SK-N-SH (cell line): ENCODE results near the gene CABP4. TPM values are rescaled to one million over a fixed set of nuclear protein-coding genes. Genes with fewer than 3 reads are reported as not detected.

Source experiments
- CTCF ChIA-PET: fragments of 300-600, 350-600 bp; formaldehyde crosslinking; extraction: SDS; loops from one replicate; lab custom pipeline; 2021; lab: Yijun Ruan, JAX
- POLR2A ChIA-PET: fragments of 350-600 bp; sonication (Branson Sonifier 250); formaldehyde crosslinking; extraction: SDS; loops from one replicate; lab custom pipeline; 2020; ENCODE audit warnings: antibody characterized with exemption, inconsistent platforms; lab: Yijun Ruan, JAX
- DNase-seq: peaks from one replicate; pipeline ENCODE4 v3.0.0; 2012
- H2AFZ ChIP-seq: fragments of 200-600 bp; sonication (generic); 2 replicates; pipeline ENCODE4 v1.8.1; 2016; ENCODE audit warnings: antibody characterized with exemption, mild to moderate bottlenecking, low read depth
- H3F3A ChIP-seq: fragments of 200-600 bp; sonication (generic); replicated peaks from 2 replicates; pipeline ENCODE3; 2016; ENCODE audit warnings: antibody characterized with exemption, mild to moderate bottlenecking; ENCODE audit not compliant: insufficient read depth
- H3K27ac ChIP-seq, 2 experiments: fragments of 200-500 bp in 1 of 2; fragments of 200-600 bp in 1 of 2; sonication (Bioruptor generic) in 1 of 2; sonication (generic), shearing (Covaris generic) in 1 of 2; 2 replicates each; pipeline versions ENCODE4 v1.5.1 to v1.6.1; 2014 to 2016; ENCODE audit warnings: low read depth in 2 of 2, inconsistent platforms in 1 of 2, low read length in 1 of 2, mild to moderate bottlenecking in 1 of 2, mixed read lengths in 1 of 2
- H3K27me3 ChIP-seq: fragments of 200-600 bp; sonication (generic), shearing (Covaris generic); 2 replicates; pipeline ENCODE4 v1.6.1; 2016; ENCODE audit warnings: mixed run types; ENCODE audit not compliant: insufficient read depth
- H3K36me3 ChIP-seq, 2 experiments: fragments of 200-500 bp in 1 of 2; fragments of 200-600 bp in 1 of 2; sonication (Bioruptor generic) in 1 of 2; sonication (generic) in 1 of 2; replicated peaks in 1 of 2; 2 replicates each; pipeline versions ENCODE3 to v1.5.1; 2014 to 2016; ENCODE audit warnings: low read length in 1 of 2, mild to moderate bottlenecking in 1 of 2; ENCODE audit not compliant: insufficient read depth in 2 of 2, control insufficient read depth in 1 of 2
- H3K4me1 ChIP-seq, 2 experiments: fragments of 200-500 bp in 1 of 2; fragments of 200-600 bp in 1 of 2; sonication (Bioruptor generic) in 1 of 2; sonication (generic), shearing (Covaris generic) in 1 of 2; 2 replicates each; pipeline versions ENCODE4 v1.5.1 to v1.6.1; 2014 to 2016; ENCODE audit warnings: low read depth in 1 of 2, low read length in 1 of 2, mixed run types in 1 of 2; ENCODE audit not compliant: insufficient read depth in 2 of 2, control insufficient read depth in 1 of 2
- H3K4me2 ChIP-seq: fragments of 200-600 bp; sonication (generic), shearing (Covaris generic); 2 replicates; pipeline ENCODE4 v1.6.1; 2017; ENCODE audit warnings: mixed run types
- H3K4me3 ChIP-seq, 2 experiments: fragments of 200-500 bp in 1 of 2; fragments of 200-600 bp in 1 of 2; sonication (Bioruptor generic) in 1 of 2; sonication (generic), shearing (Covaris generic) in 1 of 2; 2 replicates each; pipeline versions ENCODE4 v1.5.1 to v1.8.1; 2014 to 2016; ENCODE audit warnings: low read depth in 2 of 2, inconsistent platforms in 1 of 2, low read length in 1 of 2, mild to moderate bottlenecking in 1 of 2, mixed read lengths in 1 of 2, moderate library complexity in 1 of 2
- H3K79me2 ChIP-seq: fragments of 200-600 bp; sonication (generic); 2 replicates; pipeline ENCODE4 v1.8.1; 2017; ENCODE audit warnings: mild to moderate bottlenecking; ENCODE audit not compliant: insufficient read depth
- H3K9ac ChIP-seq: fragments of 200-600 bp; sonication (generic); 2 replicates; pipeline ENCODE4 v1.6.1; 2017; ENCODE audit warnings: mixed run types
- H3K9me2 ChIP-seq: fragments of 200-600 bp; sonication (generic); 2 replicates; pipeline ENCODE4 v1.6.1; 2017; ENCODE audit warnings: mixed run types
- H3K9me3 ChIP-seq: fragments of 200-600 bp; sonication (generic); 2 replicates; pipeline ENCODE4 v1.6.1; 2017; ENCODE audit warnings: mixed run types, mild to moderate bottlenecking, moderate library complexity
- H4K20me1 ChIP-seq: fragments of 200-600 bp; sonication (generic); 2 replicates; pipeline ENCODE4 v1.6.1; 2017; ENCODE audit warnings: mild to moderate bottlenecking, mixed run types; ENCODE audit not compliant: insufficient read depth
- CTCF ChIP-seq: fragments of 200-600 bp; sonication (generic); IDR thresholded peaks from 2 replicates; pipeline ENCODE4 v1.6.1; 2017; ENCODE audit warnings: antibody characterized with exemption, mild to moderate bottlenecking, moderate library complexity
- ELF1 ChIP-seq: IDR thresholded peaks from 2 replicates; pipeline ENCODE4 v1.4.0; 2012
- FOSL2 ChIP-seq: IDR thresholded peaks from 2 replicates; pipeline ENCODE4 v1.4.0; 2012; ENCODE audit warnings: low read depth, mild to moderate bottlenecking, moderate library complexity, borderline replicate concordance
- FOXM1 ChIP-seq: IDR thresholded peaks from 2 replicates; pipeline ENCODE4 v1.4.0; 2012; ENCODE audit warnings: low read depth, mild to moderate bottlenecking
- GATA2 ChIP-seq: sonication (generic); formaldehyde crosslinking; IDR thresholded peaks from 2 replicates; pipeline ENCODE4 v1.5.0; 2020; ENCODE audit warnings: mild to moderate bottlenecking, missing genetic modification reagents
- MEF2A ChIP-seq: IDR thresholded peaks from 2 replicates; pipeline ENCODE4 v1.4.0; 2012; ENCODE audit warnings: low read depth, borderline replicate concordance
- POLR2AphosphoS5 ChIP-seq: IDR thresholded peaks from 2 replicates; pipeline ENCODE4 v1.6.1; 2012; ENCODE audit warnings: low read depth, low read length
- TAF1 ChIP-seq: IDR thresholded peaks from 2 replicates; pipeline ENCODE4 v1.6.1; 2012; ENCODE audit warnings: low read depth, mild to moderate bottlenecking, low read length, moderate library complexity, borderline replicate concordance
- YY1 ChIP-seq: IDR thresholded peaks from 2 replicates; pipeline ENCODE4 v1.4.0; 2012; ENCODE audit warnings: low read depth, mild to moderate bottlenecking
- WGBS: methylation state at CpG from one replicate; pipeline ENCODE4 v1.1.6; 2017; ENCODE audit warnings: low lambda C conversion rate; 5-methylcytosine and 5-hydroxymethylcytosine counted together
- polyA plus RNA-seq, 3 experiments: library from polyadenylated mRNA; depleted of rRNA; stranded (reverse); fragments of >200 nt; gene quantifications; 2 replicates each; pipeline ENCODE4 v1.2.3, GENCODE V29; 2012
- TF ChIP-seq, protein P1 (sequence below): IDR thresholded peaks from 2 replicates; pipeline ENCODE4; 2012
- TF ChIP-seq, protein P2 (sequence below): fragments of 150-350 bp; IDR thresholded peaks from 2 replicates; pipeline ENCODE4 v1.6.1; 2016; ENCODE audit warnings: mild to moderate bottlenecking, low read depth, low read length

Gene CABP4
- polyA plus RNA-seq, 1 of the 3 experiments (the other 2 are of a cell fraction): not detected

DNA sequence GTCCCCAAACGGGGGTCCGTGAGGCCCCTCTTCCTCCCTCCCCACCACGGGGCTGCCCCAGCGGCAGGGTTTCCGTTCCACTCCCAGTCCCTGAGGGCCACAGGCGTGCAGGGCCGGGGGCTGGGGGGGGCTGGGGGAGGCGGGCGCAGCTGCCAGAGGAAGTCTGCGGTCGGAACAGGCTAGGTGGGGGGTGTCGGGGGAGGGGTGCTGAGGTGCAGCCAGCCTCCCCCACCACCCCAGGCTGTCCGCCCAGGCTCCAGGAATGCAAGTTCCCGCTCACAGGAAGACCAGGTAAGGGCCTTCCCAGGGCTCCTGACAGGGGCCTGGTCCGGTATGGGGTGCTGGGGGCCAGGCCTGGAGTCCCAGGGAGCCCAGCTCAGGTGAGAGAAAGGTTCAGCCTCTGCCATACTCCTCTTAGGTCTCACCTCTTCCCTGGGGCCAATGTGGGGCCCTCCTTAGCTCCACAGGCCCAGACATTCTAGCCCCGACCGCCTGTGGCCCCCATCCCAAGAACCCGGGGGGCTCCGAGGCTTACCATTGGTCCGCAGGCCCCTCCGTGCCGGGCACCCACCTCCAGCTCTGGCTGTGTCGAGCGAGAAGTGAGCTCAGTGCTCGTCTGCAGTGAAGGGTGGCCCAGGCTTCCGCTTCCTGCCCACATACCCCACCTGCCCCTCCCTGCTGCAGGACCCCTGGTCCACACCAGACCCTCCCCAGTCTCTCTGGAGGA, 17.9 kb upstream of the CABP4 start, which contains the start of gene PTPRCAP (continued):
- TF ChIP-seq CTCF: no peak
- TF ChIP-seq, protein P1, sequence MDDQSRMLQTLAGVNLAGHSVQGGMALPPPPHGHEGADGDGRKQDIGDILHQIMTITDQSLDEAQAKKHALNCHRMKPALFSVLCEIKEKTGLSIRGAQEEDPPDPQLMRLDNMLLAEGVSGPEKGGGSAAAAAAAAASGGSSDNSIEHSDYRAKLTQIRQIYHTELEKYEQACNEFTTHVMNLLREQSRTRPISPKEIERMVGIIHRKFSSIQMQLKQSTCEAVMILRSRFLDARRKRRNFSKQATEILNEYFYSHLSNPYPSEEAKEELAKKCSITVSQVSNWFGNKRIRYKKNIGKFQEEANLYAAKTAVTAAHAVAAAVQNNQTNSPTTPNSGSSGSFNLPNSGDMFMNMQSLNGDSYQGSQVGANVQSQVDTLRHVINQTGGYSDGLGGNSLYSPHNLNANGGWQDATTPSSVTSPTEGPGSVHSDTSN: no peak
- no peak for TF ChIP-seq FOXM1

DNA sequence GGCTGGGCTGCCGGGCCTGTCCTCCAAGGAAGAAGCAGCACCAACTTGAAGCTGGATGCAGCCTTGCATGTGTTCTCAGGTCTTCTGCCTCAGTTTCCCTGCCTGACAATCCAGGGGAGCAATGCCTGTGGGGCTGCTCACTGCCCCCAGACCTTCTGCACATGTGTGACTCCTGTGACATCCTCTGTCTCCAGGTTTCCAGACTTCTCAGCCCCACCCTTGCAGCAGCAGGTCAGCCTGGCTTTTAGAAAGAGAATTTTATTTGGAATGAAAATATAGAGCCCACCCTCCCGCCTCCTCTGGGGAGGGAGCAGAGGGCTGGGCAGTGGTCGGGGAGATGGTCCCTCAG, 17.4 kb upstream of the CABP4 start:
- no peaks in the 10 kb centered on the region for H3K9me2 ChIP-seq
- H3K36me3 ChIP-seq: peaks cover 1 to 49% of the 10 kb centered on the region in 2 experiments
- H2AFZ ChIP-seq: no peak overlapping the region
- no peak for TF ChIP-seq MEF2A
- no peak for TF ChIP-seq GATA2 (CRISPR knock-in tag)
- TF ChIP-seq, protein P2, sequence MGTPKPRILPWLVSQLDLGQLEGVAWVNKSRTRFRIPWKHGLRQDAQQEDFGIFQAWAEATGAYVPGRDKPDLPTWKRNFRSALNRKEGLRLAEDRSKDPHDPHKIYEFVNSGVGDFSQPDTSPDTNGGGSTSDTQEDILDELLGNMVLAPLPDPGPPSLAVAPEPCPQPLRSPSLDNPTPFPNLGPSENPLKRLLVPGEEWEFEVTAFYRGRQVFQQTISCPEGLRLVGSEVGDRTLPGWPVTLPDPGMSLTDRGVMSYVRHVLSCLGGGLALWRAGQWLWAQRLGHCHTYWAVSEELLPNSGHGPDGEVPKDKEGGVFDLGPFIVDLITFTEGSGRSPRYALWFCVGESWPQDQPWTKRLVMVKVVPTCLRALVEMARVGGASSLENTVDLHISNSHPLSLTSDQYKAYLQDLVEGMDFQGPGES: no peak
- no peak for TF ChIP-seq ELF1
- TF ChIP-seq POLR2AphosphoS5: no peak
- TF ChIP-seq YY1: no peak
- no peak for TF ChIP-seq FOSL2
- no peak for TF ChIP-seq TAF1
- TF ChIP-seq, all 33 proteins: peak for 0
- 89% methylated on average over 3 of the region's 3 CpGs for WGBS
- peaks cover 7% of the 10 kb centered on the region; the same call in 1 of the 2 replicates for H3K79me2 ChIP-seq
- H4K20me1 ChIP-seq: no peaks in the 10 kb centered on the region
- no peak overlapping the region for H3K4me3 ChIP-seq
- ChIA-PET POLR2A (interaction anchor here (0.8 to 1.0 kb wide), 2 partner anchors 9 kb away, joined by 3 to 4 read pairs; partner anchors contain the start of gene RPS6KB2), CTCF (no interaction called here)
- no peak overlapping the region for H3K9ac ChIP-seq
- no peak for DNase-seq
- no peak overlapping the region for H3K27ac ChIP-seq
- H3K9me3 ChIP-seq: no peaks in the 10 kb centered on the region
- H3K4me2 ChIP-seq: no peak overlapping the region
- H3K27me3 ChIP-seq: no peaks in the 10 kb centered on the region
- no peaks in the 10 kb centered on the region for H3F3A ChIP-seq
- peaks cover 4 to 11% of the 10 kb centered on the region in 2 experiments; a peak in 2 of 4 replicates for H3K4me1 ChIP-seq
